Fibroblast of pulmonary artery (primary cell): Measurements from ENCODE around the gene CLDN12.

Experiments
- DNase-seq: peaks from one replicate; pipeline ENCODE4 v3.0.0-alpha.2; 2010; ENCODE audit warnings: low read depth
- H3K4me3 ChIP-seq: replicated peaks from 2 replicates; pipeline ENCODE4 v1.5.1; 2011; ENCODE audit warnings: low read depth, mild to moderate bottlenecking, control low read depth, low read length, moderate library complexity
- CTCF ChIP-seq: IDR thresholded peaks from 2 replicates; pipeline ENCODE4 v1.5.1; 2011; ENCODE audit warnings: mild to moderate bottlenecking, control low read depth, low read length, inconsistent platforms; ENCODE audit errors: missing control alignments

CLDN12 gene

GRCh38 chr7:90403174-90404113, at the start of gene CLDN12:
CLDN12 (plus strand) TSS chr7:90403461; CDS start chr7:90412677, 9,216 bp downstream.
- TF ChIP-seq CTCF = no peak
- peak; percentile 99 for DNase-seq
- peak within 1 kb of the TSS; percentile 68 for H3K4me3 ChIP-seq

- DNase-seq = peak; percentile 54
- TF ChIP-seq CTCF = no peak
- H3K4me3 ChIP-seq = no peak overlapping the region
Observed at GRCh38 chr7:90383422-90383821, 19.8 kb upstream of the CLDN12 start.

- no peak for TF ChIP-seq CTCF
- H3K4me3 ChIP-seq = no peak overlapping the region
- peak; percentile 58 for DNase-seq
Observed at GRCh38 chr7:90383861-90384260, 19.4 kb upstream of the CLDN12 start.

- no peak for TF ChIP-seq CTCF
- no peak overlapping the region for H3K4me3 ChIP-seq
- no peak for DNase-seq
Observed at GRCh38 chr7:90384433-90384832, 18.8 kb upstream of the CLDN12 start.

GRCh38 chr7:90387470-90388240, 15.6 kb upstream of the CLDN12 start:
- TF ChIP-seq CTCF = no peak
- no peak overlapping the region for H3K4me3 ChIP-seq
- peak; percentile 44 for DNase-seq

- TF ChIP-seq CTCF = no peak
- no peak for DNase-seq
- no peak overlapping the region for H3K4me3 ChIP-seq
Observed at GRCh38 chr7:90390926-90391325, 12.3 kb upstream of the CLDN12 start.
